Keratinocyte (primary cell): ENCODE data around the gene VPS9D1. TPM values are rescaled to one million over a fixed set of nuclear protein-coding genes. Genes with fewer than 3 reads are reported as not detected.

Experiments
- DNase-seq: peaks from one replicate; pipeline ENCODE4 v3.0.0-alpha.2; 2011; ENCODE audit warnings: low read depth, missing footprints, low spot score
- FAIRE-seq: peaks from 2 replicates; lab custom pipeline; 2011; peaks lifted over from hg19 to GRCh38; lab: Jason Lieb, UNC
- H2AFZ ChIP-seq: 2 replicates; pipeline ENCODE4 v1.6.0; 2012; ENCODE audit warnings: low read length, control low read depth, inconsistent platforms; ENCODE audit not compliant: control insufficient read depth
- H3K27ac ChIP-seq: 2 replicates; pipeline ENCODE4 v1.5.1; 2011; ENCODE audit warnings: low read length; ENCODE audit not compliant: control insufficient read depth, insufficient read depth
- H3K27me3 ChIP-seq: 3 replicates; pipeline ENCODE4 v1.6.0; 2011; ENCODE audit warnings: low read length; ENCODE audit not compliant: control insufficient read depth, insufficient read depth; ENCODE audit errors: extremely low read depth
- H3K36me3 ChIP-seq, 2 experiments: 2 replicates in 1 of 2; 3 replicates in 1 of 2; pipeline ENCODE4 v1.5.1; 2011; ENCODE audit warnings: low read length in 2 of 2, mild to moderate bottlenecking in 1 of 2; ENCODE audit not compliant: control insufficient read depth in 2 of 2, insufficient read depth in 2 of 2; ENCODE audit errors: extremely low read depth in 1 of 2
- H3K4me1 ChIP-seq: 3 replicates; pipeline ENCODE4 v1.5.1; 2011; ENCODE audit warnings: low read length; ENCODE audit not compliant: control insufficient read depth, insufficient read depth; ENCODE audit errors: extremely low read depth
- H3K4me2 ChIP-seq: 3 replicates; pipeline ENCODE4 v1.6.0; 2011; ENCODE audit warnings: low read depth, low read length; ENCODE audit not compliant: control insufficient read depth, insufficient read depth; ENCODE audit errors: extremely low read depth
- H3K4me3 ChIP-seq, 3 experiments: fragments of 200-600 bp in 1 of 3; sonication (generic) in 1 of 3; 2 replicates in 2 of 3; 3 replicates in 1 of 3; pipeline ENCODE4 v1.5.1; 2011 to 2016; ENCODE audit warnings: low read length in 3 of 3, mild to moderate bottlenecking in 3 of 3, control low read depth in 2 of 3, inconsistent platforms in 1 of 3, low read depth in 1 of 3, mixed read lengths in 1 of 3, mixed run types in 1 of 3, moderate library complexity in 1 of 3; ENCODE audit not compliant: control insufficient read depth in 2 of 3, insufficient read depth in 2 of 3; ENCODE audit errors: extremely low read depth in 1 of 3
- H3K79me2 ChIP-seq: 2 replicates; pipeline ENCODE4 v1.6.0; 2012; ENCODE audit warnings: low read length; ENCODE audit not compliant: control insufficient read depth, insufficient read depth
- H3K9ac ChIP-seq: 3 replicates; pipeline ENCODE4 v1.6.0; 2011; ENCODE audit warnings: low read length; ENCODE audit not compliant: control insufficient read depth, insufficient read depth; ENCODE audit errors: extremely low read depth
- H3K9me1 ChIP-seq: 3 replicates; pipeline ENCODE4 v1.6.0; 2011; ENCODE audit warnings: low read length; ENCODE audit not compliant: control insufficient read depth, insufficient read depth; ENCODE audit errors: extremely low read depth
- H3K9me3 ChIP-seq: 2 replicates; pipeline ENCODE4 v1.5.1; 2012; ENCODE audit warnings: low read depth, low read length; ENCODE audit not compliant: control insufficient read depth
- H4K20me1 ChIP-seq: 3 replicates; pipeline ENCODE4 v1.6.0; 2011; ENCODE audit warnings: low read length; ENCODE audit not compliant: control insufficient read depth, insufficient read depth; ENCODE audit errors: extremely low read depth
- CTCF ChIP-seq, 3 experiments: IDR thresholded peaks in 1 of 3; conservative IDR thresholded peaks in 1 of 3; optimal IDR thresholded peaks in 1 of 3; 2 replicates in 2 of 3; 3 replicates in 1 of 3; pipeline versions ENCODE3 to v1.5.1; 2011; ENCODE audit warnings: low read length in 3 of 3, mild to moderate bottlenecking in 3 of 3, moderate library complexity in 2 of 3, control low read depth in 1 of 3, inconsistent platforms in 1 of 3; ENCODE audit not compliant: insufficient read depth in 2 of 3; ENCODE audit errors: extremely low read depth in 1 of 3
- EZH2 ChIP-seq: IDR thresholded peaks from one replicate; pipeline ENCODE4 v1.6.1; 2012; ENCODE audit warnings: inconsistent platforms, mild to moderate bottlenecking, low read length, moderate library complexity
- dilution Hi-C: fragments of 300-500 bp; cut with MboI; formaldehyde crosslinking; loops from one replicate; pipeline ENCODE4 v1.7.0; 2020; ENCODE audit warnings: low sequenced_read_pairs; ENCODE audit not compliant: extremely low pct_ligation_motif_present
- polyA plus RNA-seq, 5 experiments: library from polyadenylated mRNA; depleted of rRNA in 3 of 5; stranded (reverse) in 3 of 5; stranded (forward) in 1 of 5; unstranded in 1 of 5; fragments of >200 nt; gene quantifications; 1 replicate in 1 of 5; 2 replicates in 3 of 5; 3 replicates in 1 of 5; pipeline versions ENCODE4 v1.2.1 to v1.2.3, GENCODE V29; 2011 to 2012; ENCODE audit warnings: missing spikeins in 2 of 5, low read depth in 1 of 5, low replicate concordance in 1 of 5

VPS9D1 gene
- polyA plus RNA-seq, 1 donor (not counting 4 experiments of a cell fraction or from before 2014, with no cell fraction given): 1.6 TPM

GRCh38 chr16:89716493-89716892, 4.2 kb downstream of the VPS9D1 start:
- FAIRE-seq: no peak
- dilution Hi-C loops: no loop called here

GRCh38 chr16:89712274-89712781, 8.4 kb downstream of the VPS9D1 start:
- Histone ChIP-seq H3K9me1 (no peaks in the 10 kb centered on the region), H3K9ac (peak overlapping the region; percentile 82), H3K9me3 (no peaks in the 10 kb centered on the region), H3K4me1 (peaks cover 5% of the 10 kb centered on the region), H4K20me1 (no peaks in the 10 kb centered on the region), H3K79me2 (peaks cover 6% of the 10 kb centered on the region), H3K4me2 (peak overlapping the region; percentile 87), H2AFZ (peak overlapping the region; percentile 49), H3K27me3 (no peaks in the 10 kb centered on the region), H3K27ac (peak overlapping the region; percentile 47), H3K4me3 (peak overlapping the region; percentile 68 to 82 (median 74)), H3K36me3 (peaks cover 4 to 5% of the 10 kb centered on the region in 2 experiments)
- FAIRE-seq (no peak), DNase-seq (no peak)
- dilution Hi-C loops: no loop called here
- TF ChIP-seq CTCF (optimal IDR thresholded peaks at IDR 0.05 in 1 of 3, IDR thresholded peaks at IDR 0.05 in 1 of 3, conservative IDR thresholded peaks at IDR 0.05 in 1 of 3; ENCODE audit: extremely low read depth in 1 of 3, insufficient read depth in 2 of 3, low read length in 3 of 3): no peak
- TF ChIP-seq EZH2: no peak

More at GRCh38 chr16:89716493-89716892, 4.2 kb downstream of the VPS9D1 start:
- Histone ChIP-seq H3K4me1 (peaks cover 20% of the 10 kb centered on the region), H3K27me3 (no peaks in the 10 kb centered on the region), H3K9me3 (no peaks in the 10 kb centered on the region), H3K9me1 (no peaks in the 10 kb centered on the region), H3K4me3 (no peak overlapping the region), H3K9ac (no peak overlapping the region), H4K20me1 (no peaks in the 10 kb centered on the region), H2AFZ (no peak overlapping the region), H3K79me2 (peaks cover 6% of the 10 kb centered on the region), H3K4me2 (no peak overlapping the region), H3K36me3 (peaks cover 3 to 5% of the 10 kb centered on the region in 2 experiments), H3K27ac (no peak overlapping the region)
- no peak for DNase-seq
- TF ChIP-seq EZH2 (no peak), CTCF (optimal IDR thresholded peaks at IDR 0.05 in 1 of 3, IDR thresholded peaks at IDR 0.05 in 1 of 3, conservative IDR thresholded peaks at IDR 0.05 in 1 of 3; ENCODE audit: extremely low read depth in 1 of 3, insufficient read depth in 2 of 3, low read length in 3 of 3) (no peak)
